GDM1 (cell line): ENCODE data around the gene TMEM144.
A peak's percentile ranks its signal among the peaks of the same experiment; 100 is the strongest.
"Not testable (repeated sequence)": the region's sequence is repeated elsewhere in the genome, so short reads cannot be mapped to it uniquely, and the experiment has no call there.

Experiments
- DNase-seq: peaks from one replicate; lab custom pipeline; 2025; lab: John Stamatoyannopoulos, UW

TMEM144 gene

DNA sequence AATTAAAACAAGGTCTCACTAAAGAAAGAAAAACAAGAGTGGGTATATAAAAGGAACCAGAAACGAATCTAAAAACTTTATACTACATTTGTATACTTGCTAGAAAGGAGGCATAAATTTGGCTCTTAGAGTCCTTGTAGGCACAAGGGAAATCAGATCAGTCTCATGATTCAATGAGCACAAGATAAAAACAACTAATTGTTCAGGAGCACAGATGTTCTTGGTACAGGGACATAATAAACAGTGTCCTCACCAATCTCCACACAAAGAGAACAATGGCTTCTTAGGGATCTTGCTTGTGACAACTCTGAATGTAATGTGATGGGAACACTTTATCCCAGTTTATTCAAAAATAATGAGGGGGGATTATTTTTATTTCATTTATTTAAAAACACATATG is 28.3 kb downstream of the TMEM144 start:
- no peak for DNase-seq

DNA sequence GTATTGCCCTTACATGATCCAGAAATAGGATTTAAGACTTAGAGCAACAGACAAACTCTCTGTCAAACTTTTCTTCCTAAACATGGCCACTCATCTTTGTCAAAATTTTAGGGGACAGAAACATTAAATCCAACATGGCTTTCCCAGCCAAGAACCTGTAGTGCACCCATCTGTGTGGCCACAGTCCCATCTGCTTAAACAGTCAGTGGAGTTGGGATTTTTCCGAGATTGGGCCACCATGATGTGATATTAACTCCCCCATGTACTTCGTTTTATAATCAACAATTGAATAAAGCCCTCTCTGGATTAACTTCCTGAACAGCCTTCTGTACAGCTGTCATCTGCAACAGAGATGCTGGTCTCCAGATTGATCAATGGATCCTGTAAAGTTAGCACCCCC is 28.9 kb downstream of the TMEM144 start:
- no peak for DNase-seq

DNA sequence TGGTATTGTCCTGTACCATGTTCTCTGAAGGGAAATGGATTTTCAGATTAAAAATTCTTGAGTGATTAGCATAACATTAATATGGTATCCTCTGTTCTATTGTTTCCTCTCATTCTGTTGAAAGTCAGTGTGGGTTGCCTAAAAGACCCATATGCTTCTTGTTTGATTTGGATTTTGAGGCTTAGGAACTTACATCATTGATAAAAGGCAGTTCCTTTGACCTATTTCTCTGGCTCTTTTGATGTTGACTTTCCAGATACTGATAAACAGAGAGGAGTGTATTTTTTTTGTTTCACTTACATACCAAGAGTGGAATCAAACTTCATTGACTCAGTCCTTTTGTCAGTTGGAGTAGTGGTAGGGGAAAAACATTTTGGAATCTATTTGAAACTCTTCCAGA is 32.8 kb downstream of the TMEM144 start:
- DNase-seq: no peak

DNA sequence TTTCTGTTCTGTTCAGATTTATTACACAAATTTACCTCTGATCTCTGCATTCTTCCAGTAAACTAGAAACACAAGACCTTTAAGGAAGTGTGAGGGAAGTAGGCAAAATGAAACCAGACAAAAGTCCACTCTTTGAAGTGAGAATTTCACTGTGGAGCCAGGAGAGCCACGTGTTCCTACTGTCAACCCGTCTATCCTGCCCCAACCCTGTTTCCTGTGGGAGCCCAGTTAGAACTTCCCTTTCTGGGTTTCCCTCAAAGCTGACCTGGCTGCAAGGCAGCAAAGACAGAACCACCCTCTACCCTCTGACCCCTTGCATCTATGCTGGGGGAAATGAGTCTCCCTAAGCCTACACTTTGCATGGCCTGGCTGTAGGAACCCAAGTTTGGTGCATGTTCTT is 40.0 kb downstream of the TMEM144 start:
- peak; percentile 24 for DNase-seq

DNA sequence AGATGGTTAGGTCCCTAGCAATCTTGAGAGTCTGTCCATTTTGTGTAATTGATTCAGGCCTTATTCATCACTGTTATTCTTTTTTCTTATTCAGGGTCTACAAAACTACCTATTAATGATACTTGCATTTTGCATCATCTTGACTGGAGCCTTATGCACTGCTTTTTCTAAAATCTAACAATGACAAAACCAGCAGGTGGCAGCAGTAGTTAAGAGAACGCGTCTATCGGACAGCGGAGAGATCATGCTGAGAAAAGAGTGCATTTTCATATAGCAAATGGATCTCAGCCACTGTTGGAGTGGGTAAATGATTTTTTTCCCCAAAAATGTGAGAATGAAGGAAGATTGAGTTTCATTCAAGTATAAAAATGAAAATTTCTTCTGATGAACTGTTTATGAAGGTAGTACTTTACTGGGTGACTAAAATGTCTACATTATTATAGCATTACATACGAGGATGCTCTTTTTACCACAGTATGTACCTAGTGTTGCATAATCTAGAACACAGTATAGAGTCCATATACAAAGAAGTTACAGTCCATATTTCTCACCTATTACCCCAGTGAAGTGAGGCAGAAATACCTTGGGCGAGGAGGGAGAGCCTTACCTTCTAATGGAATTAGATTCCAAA is 43.2 kb downstream of the TMEM144 start:
- peak; percentile 54 for DNase-seq

DNA sequence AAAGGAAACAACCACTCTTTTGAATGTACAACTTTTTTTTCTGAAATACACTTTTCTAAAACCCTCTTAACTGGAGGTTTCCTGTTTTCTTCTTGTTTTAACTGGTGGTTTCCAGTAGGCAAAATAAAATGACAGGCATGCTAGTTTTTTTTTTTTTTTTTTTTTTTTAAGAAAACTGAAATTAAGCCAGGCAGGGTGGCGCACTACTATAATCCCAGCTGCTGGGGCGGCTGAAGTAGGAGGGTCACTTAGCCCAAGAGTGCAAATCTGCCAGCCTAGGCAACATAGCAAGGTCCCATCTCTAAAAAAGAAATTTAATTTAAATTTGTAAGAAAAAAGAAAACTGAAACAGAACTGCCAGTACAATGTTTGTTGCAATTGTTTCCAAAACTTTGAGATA is 44.0 kb downstream of the TMEM144 start:
- DNase-seq: no peak

DNA sequence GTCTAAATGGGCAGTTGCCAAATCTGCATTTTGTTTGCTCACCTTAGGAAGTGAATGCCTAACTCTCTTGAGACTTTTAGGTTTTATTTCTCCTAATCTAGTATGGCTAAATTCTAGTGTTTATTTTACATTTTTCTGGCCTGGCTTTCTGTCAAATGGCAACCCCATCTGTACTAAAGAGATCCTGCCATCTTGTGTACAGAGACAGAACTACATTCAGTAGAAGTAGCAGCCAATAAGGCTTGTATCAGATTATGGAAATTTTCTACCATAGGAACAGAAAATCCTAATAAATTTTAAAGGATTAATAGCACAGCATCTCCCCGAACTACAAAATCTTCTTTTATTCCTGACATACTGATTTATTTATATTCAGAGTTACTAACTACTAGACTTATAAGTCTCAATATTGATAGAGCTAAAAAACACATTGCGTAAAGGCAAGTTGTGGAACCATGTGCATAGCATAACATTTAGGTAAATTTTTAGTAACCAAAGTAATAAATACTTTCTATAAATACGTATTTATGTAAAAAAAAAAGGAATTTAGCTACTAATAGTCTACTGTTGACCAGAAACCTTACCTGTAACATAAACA is 45.5 kb downstream of the TMEM144 start:
- DNase-seq: no peak

DNA sequence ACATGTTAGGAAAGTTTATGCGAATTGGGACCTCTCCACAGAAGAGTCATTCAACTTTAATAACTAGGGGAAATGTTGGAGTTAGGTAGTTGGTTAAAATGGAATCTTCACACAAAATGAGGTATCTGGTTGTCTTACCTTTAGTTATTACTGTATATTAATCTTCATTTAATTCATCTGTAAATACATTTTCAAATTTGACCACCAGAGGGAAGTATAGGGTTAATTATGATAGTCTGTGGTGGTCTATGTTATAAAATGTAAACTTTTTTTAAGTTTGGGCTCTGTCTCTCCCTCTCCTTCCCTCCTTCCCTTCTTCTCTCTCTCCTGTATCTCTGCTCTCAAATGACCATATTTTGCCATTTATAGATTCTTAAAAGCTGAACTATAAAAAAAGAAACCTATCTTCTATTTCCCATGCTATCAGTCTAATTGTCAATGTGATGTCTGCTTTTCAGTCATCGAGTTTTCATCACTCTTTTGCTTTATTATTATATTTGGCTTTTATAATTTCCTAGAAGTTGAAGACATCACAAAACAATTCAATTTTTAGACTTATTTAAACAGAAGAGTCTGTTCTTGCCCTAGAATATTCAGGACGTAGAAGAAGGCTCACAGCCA is 49.8 kb downstream of the TMEM144 start:
- DNase-seq: no peak

DNA sequence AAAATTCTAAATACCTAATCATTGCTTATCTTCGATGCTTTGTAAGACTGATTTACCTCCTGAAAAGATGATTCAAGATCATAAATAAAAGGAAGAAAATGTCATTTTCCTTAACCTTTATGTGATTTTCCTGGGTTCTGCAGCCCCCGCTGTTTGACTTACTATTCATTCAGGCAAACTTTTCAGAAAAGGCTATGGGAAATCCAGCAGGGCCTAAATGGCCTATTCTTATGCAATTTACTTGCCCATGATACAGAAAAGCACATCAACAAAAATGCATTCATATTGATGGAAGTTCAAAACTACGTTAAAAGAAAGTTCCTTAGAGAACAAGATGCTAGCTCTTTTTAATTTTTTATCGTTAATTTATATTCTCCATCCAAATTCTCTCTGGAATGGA is 51.2 kb downstream of the TMEM144 start:
- no peak for DNase-seq

DNA sequence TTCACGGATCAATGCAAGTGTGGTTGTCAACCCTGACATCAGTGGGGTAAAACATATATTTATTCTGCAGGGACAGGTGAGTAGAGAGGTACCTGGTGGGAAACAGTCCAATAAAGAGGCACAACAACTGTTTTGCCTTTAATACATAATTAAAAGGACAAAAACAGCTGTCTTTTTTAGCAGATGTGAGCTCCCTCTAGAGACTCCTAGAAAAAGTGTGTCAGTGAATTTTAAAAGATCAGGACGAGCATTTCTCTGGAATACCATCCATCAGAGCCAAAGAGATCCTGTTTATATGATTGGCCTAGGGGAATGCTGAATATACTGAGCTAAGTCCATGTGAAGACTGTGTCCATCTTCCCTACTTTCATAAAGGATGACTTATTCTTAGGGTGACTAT is 58.3 kb downstream of the TMEM144 start:
- no peak for DNase-seq

DNA sequence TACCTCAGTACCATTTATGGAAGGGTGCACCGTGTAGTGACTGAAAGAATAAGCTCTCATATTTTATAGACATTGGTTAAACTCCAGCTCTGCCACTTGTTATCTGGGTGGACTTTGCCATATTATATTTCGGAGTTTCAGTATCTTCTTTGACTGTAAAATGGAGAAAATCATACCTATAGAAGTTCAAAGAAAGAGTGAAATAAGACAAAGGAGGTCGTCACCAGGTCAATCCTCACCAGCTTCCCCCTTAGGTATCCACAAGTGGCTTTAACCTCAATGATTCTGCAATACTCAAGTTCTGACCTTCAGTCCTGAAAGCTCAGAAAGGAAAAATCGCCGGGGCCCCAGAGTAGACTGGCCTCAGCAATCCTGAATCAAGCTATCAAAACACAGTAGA is 64.3 kb downstream of the TMEM144 start:
- no peak for DNase-seq

DNA sequence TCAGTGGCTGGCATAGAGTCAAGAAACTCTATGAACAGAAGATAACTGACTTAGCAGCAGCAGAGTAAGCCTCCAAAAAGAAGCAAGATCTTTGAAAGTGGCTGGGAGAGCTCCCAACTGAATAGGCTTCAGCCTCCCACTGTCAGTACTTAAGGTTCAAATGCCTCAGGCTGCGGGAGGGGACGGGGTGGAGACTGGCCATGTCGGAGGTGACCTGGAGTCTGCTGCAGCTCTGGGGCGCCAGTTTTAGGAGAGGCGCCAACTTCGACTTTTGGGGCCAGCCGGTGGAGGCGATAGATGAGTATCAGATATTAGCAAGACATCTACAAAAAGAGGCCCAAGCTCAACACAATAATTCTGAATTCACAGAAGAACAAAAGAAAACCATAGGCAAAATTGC is 67.3 kb downstream of the TMEM144 start:
- DNase-seq: no peak

DNA sequence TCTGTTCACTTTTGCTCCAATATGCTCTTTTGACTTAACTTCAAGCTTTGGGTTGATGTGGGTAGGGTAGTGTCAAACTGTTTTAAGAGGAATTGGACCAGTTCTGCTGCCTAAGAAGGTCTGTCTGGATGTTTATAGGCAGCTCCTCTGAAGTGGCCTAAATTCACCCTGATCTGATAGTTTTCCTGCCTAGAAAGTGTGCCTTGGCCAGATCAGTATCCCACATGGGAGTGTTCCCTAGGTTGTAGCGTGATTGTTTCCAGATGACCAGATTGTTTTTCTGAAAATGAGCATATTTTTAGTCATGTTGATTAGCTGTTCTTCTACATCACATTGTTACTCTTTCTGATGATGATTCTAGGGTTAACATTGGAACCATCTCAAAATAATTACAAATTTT is 68.8 kb downstream of the TMEM144 start:
- not testable (repeated sequence) for DNase-seq

DNA sequence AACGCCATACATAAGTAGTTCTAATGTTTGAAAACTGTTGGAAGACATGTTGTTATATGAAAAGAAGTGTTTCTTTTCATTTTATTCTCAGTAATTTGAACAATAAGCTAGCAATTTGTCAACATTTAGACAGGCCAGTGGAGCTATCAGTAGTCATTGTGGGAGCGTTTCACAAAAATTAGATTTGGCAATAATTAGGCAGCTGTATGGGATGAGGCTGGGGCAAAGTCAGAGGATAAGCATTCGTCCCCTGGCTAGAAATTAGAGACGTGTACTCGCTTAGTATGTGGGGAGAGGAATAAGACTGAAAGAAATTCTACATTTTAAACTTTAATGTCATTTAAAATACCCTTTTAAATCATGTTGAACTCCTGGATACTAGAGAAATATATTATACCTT is 70.6 kb downstream of the TMEM144 start:
- no peak for DNase-seq

DNA sequence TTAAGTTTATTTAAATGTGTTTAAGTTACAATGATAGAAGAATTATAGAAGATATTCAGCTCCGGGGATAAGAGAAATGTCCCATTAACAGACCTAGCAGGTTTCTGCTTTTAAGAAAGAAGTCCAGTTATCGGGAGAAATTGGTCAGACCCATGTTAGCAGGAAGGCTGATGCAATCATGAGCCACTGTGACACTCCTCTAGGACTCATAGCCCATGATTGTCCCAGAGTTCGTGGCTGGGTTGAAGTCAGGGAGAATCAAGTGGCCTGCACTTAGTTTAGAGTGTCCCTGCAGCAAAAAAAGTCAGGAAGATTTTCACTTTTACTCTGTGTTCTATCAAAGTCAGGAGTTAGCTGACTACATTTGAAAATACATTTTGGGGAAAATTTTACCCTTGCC is 72.0 kb downstream of the TMEM144 start:
- DNase-seq: no peak

DNA sequence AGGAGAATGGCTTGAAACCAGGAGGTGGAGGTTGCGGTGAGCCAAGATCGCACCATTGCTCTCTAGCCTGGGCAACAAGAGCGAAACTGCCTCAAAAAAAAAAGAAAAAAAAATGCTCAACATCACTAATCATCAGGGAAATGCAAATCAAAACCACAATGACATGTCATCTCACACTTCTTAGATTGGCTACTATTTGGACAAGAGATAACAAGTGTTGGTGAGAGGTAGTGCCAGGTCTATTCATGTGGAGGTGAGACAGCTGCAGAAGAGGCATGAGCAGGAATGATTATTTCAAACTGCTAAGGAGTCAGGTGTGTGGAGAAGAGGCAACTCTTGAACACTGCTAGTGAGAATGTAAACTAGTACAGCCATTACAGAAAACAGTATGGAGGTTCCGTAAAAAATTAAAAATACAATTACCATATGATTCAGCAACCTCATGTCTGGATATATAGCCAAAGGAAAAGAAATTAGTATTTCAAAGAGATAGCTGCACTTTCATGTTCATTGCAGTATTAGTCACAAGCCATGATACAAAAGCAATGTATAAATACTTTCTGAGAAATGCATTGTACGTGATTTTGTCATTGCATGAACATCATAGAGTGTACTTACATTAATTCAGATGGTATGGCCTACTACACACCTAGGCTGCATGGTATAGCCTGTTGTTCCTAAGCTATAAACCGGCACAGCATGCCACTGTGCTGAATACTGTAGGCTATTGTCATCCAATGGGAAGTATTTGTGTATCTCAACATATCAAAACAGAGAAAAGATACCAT is 75.3 kb downstream of the TMEM144 start:
- no peak for DNase-seq

DNA sequence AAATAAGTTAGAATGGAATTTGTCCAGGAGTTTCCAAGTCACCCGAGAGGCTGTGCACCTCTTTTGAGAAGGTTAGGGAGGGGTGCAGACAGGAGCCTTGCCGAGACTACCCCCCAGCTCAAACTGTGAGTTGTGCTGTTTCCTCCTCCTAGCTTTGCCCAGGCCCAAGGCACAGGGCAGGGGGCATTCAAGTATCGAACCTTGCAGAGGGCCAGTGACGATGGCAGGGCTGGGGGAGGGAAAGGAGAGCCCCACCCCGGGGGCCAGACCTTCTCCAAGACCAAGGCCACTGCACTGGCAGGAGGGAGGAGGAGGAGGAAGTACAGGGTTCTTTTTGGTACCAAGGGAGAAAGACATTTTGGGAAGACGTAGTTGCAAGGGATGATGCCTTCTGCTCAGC is 80.6 kb downstream of the TMEM144 start:
- no peak for DNase-seq

DNA sequence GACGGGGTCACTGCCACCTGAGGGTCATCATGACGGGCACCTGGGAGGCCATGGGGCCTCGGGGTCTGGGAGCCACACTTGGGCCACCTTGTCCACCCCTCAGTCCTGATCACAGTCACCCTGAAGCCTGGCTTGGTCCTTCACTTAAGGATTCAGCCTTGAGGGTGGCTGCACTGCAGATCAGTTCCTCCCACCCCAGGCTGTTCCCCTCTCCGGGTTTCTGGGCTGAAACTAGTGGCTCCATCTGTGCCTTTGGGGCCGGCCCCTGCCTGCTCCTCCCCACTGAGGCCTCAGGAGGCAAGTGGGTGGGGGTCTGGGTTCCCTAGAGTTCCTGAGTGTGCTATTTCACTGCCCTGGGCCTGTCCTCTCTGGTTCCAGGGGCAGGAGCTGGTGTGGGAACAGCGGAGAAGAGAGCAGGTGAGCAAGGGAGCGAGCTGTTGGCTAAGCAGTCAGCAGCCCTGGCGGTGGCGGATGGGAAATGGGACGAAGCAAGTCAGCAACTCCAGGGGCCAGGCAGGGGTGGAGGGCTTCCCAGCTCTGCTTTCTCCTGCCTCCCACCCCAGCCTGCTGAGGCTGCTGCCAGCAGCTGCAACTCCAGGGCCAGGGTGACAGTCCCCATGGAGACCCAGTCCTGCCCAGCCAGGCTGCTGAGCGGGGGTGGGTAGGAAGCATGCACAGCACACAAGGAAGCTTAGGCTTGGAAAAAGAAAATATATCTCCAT is 81.2 kb downstream of the TMEM144 start:
- DNase-seq: no peak

DNA sequence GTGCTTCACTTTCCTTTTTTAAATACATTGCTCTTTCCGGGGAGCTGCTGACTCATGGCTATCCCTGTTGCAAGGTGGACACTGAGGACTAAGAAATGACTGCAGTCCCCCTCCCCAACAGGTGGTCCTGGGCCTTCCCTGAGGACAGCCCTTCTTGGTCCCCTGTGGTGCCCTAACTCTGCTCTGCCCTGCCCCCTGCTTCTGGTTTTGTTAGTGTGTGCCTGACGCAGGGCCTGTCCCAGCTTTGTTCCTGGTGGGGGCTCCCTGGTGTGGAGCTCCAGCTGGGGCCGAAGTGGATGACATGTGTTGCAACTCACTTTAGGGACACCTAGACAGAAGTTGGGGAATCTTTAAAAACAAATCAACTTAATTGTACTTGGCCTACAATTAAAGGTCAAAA is 81.9 kb downstream of the TMEM144 start:
- no peak for DNase-seq

DNA sequence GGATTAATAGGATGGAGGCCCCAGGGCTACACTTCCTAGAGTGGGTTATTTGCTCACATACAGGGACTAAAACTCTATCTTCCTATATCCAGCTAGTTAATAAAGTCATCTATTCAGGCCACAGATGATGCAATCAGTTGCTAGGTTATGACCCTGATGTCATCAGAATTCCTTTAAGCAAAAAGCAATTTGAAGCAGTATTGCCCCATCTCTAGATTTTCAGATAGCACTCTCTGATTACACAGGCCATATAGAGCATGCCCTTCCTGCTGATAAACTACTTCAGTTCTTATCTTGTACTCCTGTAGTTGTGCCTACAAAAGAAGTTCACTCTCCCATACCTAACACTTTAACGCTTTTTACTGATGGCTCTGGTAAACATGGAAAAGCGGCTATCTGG is 84.8 kb downstream of the TMEM144 start:
- no peak for DNase-seq

DNA sequence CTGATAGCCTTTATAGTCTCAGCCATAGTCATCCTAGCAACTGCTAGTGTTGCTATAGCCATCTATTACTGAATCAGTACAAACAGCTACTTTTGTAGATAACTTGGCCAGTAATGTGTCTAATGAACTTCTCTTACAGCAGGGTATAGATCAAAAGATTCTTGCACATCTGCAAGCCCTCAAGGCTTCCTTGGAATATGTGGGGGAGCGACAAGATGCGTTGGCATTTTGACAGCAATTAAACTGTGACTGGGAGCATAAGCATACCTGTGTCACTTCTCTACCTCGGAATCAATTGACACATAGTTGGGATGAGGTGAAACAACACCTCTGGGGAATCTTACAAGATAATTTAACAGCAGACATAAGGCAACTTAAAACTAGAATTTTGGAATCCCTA is 87.6 kb downstream of the TMEM144 start:
- DNase-seq: no peak

DNA sequence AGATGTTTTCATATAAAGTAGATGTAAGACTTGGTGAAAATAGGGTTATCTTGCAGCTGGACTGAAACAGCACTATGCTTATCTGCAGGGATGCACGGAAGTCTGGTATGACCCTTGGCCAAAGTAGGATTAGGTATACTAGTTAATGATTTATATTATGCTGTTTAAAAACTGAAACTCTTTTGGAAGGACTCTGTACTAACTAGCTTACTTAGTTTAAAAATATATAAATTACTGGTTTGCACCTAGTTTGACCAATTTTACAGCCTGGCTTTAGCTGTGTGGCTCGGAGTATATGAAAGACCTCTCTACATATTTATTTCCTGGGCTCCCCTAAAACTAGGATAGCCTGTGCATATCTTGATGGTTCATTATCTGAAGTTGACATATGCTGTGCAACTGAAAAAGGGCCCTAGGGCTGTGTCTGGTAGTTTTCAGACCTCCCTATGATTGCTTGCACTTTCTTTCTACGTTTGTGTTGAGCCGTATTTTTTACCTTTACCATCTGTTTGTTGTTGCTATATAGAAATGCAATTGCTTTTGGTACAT is 89.2 kb downstream of the TMEM144 start:
- no peak for DNase-seq
